HG02938 (cell line): ENCODE results near the gene DENND1A.
"Not testable (repeated sequence)": the region's sequence is repeated elsewhere in the genome, so short reads cannot be mapped to it uniquely, and the experiment has no call there.

Experiments used
- ATAC-seq: cut with Tn5 transposase; IDR thresholded peaks from one replicate; pipeline ENCODE4 v1.9.1; 2021; ENCODE audit warnings: mild to moderate bottlenecking, moderate library complexity; ENCODE audit not compliant: unreplicated experiment

DENND1A gene

DNA sequence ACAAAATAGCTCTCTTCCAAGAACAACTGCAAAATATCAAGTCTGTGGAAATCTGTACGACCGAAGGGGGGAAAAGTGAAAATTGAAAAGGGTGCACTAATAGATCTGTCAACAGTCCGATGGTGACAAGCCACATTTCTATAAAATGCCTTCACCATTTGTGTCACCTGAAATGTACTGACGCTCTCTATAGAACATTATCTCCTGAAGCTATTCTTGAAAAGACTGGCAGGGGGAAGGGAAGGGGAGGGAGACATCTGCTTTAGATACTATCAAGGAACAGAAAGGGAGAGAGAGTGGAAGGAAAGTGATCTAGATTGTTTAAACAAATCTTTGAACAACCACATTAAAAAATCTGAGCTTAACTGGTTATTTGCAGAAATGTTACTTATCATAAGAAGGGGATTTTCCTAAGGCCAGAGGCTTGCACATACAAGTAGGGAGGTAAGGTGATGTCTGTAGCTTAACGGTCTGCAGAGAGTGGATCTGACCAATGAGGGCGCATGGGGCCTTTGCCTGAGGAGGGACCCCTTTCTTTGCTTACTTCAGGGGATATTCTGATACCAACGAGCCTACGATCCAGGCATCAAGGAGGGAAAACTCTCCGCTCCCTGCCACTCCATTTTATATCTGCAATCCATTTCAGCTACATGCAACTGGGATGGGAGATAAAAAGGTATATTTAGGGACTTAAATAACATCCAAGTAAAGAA is 481.8 kb downstream of the DENND1A start:
- ATAC-seq: no peak

DNA sequence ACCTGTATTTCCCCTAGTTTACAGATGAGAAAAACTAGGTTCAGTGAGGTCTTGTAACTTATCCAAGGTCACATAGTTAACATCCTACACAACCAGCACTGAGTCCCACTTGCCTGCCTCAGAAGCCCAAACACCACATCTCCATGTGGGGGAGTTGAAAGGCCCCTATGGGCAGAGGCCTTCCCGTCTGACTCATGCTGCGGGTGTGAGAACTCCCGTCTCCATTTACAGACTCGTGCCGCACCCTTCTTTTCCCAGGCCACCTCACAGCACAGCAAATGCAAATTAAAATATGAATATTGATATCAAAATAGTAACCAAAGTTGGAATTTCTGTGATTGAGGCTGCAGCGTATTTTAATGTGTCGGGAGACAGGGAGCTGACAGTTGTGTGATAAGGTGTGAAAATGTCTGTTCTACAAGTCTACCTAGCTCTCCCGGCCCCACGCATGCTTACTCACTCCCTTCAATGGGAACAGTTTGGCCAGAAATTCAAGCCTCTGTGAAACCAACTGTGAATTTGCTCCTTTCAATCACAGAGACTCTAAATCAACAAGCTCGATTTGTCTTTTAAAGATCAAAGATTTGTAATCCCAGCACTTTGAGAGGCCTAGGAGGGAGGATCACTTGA is 483.8 kb downstream of the DENND1A start:
- no peak for ATAC-seq

DNA sequence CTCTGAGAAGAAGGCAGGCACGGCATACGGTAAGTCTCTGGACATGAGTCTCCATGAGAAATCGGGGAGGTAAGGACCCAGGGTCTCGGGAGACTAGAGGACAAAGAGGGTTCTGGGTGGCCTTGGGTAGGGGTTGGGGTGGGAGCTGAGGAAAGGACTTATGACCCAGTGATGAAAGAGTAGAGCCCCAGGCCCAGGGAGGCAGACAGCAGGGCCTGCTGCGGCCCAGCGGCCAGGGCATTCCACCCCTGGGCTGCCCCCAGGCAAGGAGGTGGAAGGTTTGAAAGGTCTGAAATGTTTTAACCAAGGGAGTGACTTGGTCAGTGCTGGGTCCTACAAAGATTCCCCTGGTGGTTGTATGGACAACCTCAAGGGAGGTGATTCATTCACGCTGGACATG is 484.8 kb downstream of the DENND1A start:
- no peak for ATAC-seq

DNA sequence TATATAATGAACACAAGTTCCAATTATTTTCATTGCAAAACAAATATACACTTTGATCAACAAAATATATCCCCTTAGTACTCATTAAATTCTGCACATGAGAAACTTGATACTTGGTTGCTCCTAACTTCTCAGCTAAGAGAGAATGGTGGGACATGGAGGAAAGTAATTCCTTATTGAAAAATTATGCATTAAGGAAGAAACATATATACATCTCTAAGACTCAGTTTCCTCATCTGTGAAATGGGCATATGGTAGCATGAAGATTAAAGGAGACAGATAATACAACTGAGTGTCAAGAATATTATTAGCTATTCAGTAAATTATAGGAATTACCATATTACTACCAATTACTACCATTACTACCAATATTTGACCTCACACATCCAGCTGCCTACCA is 488.2 kb downstream of the DENND1A start:
- no peak for ATAC-seq

DNA sequence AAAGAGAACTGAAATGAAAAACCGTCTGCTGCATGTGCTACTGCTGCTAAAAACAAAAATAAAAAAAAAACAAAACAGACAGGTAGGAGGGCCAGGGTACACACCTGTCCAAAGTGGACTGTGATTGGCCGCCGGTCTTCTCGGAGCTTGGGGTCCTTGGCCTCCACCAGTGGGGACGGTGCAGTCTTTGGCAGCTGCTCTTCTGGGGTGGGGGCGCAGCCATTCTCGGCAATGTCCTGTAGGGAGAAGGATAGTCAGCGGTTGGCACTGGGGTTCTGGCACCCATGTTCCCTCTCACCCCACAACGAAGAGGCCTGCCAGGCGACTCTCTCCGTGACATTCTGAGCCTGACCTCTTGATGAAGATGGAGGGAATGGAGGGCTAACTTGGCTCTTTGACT is 489.7 kb downstream of the DENND1A start:
- no peak for ATAC-seq

DNA sequence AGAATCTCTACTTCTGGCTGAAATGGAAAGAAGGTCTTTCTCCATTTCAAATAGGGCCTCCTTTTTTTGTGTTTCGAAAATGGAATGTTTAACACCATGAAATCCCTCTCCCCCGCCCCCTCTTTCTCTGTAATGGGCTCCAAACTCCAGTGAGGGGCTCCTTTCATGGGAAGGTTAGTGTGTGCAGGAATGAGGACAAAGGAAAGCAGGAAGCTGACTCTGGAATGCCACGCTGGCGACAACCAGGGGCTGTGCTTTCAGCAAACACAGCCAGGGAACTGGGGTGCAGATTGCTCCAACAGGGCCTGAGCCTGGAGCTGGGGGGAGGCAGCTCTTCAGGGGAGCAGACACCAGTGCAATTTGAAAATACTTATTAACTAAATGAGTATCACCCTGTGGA is 491.1 kb downstream of the DENND1A start:
- ATAC-seq: no peak

DNA sequence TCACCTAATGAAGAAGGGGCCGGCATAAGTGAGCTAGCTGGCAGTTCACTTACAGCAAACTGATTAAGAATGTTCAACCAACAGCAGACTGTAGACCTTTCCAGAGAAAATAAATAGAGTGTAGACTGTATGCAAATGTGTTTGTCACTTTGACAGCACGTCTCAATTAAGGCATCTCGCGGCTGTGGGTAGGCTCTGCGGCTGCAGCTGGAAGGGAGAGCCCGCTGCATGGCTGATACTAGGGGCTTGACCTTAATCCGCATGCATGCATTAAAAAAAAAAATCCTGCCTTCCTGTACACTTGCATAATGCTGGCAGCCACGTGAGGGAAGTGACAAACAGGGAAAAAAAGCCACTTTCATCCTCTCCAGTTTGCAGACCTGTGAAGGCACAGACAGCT is 491.6 kb downstream of the DENND1A start:
- ATAC-seq: no peak

DNA sequence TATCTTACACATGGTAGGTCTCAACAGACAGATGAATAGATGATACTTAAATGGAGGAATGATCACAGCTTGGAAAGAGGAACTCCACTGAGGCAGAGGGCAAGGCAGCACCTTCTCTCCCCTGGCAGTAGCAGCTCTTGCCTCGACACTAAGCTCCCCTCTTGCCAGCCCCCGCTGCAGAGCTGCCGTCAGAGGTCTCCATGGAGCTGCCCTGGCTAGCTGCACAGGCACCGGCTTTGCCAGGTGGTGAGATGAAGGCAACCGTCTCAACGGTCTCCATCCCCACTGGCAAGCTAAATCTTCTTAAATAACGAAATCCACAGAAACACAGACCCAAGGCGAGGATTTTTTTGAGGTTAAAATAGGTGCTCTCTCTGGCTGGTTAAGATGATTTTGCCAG is 492.7 kb downstream of the DENND1A start:
- ATAC-seq: no peak

DNA sequence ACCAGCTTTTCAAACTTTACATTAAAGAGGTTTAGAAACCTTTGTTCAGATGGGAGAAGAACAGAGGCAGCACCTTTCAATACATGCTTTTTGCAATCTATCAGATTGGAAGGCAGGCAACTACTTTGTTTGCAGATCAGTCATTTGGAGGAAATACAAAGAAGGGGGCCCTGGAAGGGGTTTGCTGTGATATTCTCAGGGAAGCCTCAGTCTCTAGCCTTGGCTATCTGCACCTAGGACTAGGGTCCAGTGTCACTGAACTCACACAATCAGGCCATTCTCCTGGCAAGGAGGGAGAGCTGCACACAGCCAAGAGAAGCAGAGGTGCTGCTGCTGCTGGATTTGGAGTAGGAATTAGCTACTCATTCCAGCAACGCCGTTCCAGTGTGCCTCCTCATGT is 494.5 kb downstream of the DENND1A start:
- no peak for ATAC-seq

DNA sequence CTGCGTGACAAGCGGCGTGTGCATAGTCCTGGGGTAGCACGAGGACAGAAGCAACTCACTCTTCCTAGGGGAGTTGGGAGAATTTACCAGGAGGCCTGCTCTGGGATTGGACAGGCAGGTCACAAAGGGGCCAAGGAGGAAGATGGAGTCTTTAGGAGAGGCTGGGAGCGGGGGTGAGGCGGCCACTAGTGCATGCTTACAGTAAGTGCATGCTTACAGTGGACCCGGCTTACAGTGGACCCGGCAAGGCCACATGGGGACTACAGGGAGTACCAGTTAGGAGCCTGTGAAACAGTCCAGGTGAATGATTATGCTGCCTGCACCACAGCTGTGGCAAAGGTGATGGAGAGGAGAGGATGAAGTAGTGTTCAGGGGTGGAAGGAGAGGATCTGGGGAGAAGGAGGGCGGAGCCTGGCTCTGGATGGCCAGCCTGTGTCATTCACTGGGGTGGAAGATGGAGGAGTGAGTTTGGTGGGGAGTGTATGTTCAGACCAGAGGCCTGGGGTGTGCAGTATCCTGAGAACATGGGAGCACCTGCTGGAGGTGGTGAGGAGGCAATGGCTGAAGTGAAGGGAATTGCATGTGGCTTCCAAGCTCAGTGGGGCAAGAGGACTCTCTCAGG is 495.2 kb downstream of the DENND1A start:
- ATAC-seq: no peak

DNA sequence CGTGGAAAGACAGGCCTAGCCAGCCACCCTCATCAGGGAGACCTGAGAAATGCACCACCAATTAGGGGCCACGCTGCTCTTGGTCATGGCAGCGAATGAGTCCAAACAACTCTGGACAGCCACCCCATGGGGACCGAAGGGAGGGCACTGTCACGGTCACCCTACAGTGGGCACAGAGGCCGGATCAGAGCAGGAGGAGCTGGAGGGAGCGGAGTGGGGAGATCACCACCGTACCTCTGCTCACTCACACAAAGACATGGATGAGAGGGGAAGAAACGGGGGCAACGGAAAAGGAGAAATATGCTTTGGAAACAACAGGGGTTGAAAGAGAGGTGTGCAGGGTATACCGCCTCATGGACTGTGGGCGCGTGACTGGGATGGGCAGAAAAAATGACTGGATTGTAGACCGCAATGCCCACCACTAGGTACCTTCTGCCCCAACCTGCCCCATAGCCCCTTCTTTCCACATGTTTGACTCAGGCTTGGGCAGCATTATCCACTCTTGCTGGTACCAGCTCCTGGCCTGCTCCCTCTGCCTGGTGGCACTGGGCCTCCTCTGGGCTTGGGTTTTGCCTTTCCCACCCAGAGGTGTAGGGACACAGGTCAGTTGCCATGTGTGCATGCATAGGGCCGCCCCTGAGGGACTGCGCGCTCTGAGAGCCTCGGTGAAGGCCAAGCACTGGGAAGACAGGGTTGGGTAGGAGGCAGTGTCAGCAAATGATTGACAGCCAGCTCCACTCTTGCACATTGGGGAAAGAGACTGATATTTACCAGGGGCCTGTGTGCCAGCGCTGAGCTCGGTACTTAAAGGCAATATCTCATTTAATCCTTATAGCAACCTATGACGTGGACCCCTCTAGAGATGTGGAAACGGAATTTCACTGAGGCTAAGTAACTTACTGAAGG is 497.3 kb downstream of the DENND1A start:
- no peak for ATAC-seq

DNA sequence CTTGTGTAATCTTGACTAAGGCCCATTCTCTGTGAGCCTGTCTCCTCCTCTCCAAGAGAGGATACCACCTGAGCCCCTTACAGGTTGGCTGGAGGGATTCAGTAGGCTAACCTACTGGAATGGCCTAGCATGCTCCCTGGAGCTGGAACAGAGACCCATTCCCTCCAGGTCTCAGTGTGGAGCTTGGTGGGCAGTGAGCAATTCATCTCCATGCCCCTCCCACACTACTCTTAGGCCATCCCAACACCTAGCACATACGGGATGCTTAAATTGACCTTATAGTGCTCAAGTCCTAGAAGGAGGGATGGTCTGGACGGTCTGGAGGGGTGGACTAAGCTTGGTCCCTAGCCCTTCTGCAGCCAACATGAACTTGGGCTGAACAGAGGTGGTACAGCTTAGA is 498.3 kb downstream of the DENND1A start:
- ATAC-seq: no peak

DNA sequence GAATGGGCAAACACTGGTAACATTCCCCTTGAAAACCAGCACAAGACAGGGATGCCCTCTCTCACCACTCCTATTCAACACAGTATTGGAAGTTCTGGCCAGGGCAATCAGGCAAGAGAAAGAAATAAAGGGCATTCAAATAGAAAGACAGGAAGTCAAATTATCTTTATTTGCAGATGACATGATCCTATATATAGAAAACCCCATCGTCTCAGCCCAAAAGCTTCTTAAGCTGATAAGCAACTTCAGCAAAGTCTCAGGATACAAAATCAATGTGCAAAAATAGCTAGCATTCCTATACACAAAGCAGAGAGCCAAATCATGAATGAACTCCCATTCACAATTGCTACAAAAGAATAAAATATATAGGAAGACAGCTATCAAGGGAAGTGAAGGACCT is 501.5 kb downstream of the DENND1A start:
- not testable (repeated sequence) for ATAC-seq

DNA sequence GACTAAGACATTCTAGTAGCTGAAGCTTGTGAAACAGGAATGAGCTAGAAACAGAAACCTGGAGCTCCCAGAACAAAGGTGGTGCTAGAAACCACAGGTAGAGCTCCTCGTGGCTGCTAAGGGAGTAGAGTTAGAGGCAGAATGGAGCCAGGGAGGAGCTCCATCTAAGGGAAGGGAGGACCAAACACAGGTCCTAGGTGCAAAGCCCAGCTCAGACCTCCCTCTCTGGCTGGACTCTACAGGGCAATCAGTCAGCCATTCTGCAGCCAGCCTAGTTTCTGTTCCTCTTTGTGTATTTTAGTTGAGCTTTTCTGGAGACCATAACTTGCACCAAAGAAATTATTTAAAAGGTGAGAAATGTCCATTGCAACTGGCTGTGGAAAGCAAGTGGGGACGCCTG is 503.5 kb downstream of the DENND1A start:
- peak; percentile 81 for ATAC-seq

DNA sequence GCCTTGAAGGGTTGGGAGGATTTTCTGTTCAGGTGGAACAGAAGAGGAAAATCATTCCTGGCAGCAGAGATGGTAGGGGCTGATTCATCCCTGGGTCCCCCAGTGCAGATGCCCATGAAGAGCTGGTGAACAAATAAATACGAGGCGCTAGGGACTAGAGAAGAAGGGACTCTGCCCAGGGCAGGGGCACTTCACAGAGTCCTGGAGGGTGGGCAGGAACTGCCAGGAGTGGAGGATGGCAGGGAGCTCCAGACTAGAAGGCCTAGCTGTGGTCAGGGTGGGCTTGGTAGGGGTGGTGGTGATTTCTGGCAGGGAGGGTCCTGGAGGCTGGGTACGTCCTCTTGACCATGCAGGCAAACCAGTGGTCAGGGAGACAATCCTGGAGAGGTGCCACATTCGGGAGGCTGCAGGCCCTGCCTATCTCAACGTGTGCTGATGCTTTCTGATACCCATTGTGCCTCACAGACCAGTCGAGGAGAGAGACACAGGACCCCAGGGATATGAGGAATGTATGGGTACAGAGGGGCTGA is 504.0 kb downstream of the DENND1A start:
- ATAC-seq: no peak

DNA sequence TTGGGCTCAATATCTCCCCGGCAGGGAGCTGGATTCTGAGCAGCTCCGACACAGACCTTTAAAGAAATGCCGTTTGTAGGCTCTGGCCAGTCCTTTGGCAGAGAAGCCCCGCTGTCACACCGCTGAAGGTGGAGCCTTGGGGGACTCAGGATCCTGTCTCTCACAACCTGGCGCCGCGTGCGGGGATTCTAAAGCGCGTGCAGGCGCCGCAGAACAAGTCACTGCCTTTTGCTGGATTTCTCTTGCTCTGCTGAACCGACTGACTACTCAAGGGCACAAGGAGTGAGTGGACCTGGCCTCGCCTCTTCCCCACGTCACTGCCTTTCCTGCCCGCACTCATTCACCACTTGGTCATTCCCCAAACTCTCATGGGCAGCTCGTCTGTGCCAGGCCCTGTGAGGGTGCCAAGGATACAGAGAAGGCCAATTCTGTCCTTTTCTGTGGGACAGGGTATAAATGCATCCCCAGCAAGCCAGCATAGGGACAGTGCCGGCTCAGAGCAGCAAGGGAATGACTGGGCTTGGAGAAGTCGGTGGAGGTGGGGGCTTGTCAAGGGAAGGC is 504.6 kb downstream of the DENND1A start:
- ATAC-seq: no peak

DNA sequence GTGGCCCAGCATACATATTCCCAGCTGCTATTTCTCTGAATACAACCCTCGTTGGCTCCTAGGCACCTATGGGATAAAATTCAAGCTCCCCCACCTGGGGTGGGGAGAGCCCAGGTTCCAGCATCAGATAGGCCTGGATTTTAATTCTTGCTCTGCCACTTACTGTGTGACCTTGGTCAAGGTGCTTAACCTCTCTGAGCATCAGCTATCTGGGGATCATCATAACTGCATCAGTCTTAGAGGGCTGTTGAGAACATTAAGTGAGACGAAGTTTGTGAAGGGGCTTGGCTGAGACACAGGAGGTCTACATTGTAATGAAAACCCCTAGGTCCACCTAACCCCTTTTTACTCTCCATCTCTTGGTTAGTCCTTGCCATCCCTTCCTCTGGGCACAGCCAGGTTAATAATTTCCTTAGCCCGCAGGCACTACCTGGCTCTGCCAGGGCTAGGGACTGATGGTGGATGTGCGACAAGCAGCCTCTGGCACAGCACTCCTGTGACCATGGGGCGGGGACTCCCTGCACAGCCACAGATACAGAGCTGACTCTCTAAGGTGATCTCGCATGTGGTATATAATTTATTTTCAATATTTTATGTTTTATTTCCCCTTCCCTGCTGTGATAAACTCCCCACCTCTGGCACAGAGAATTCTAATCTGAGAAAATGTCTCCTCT is 505.2 kb downstream of the DENND1A start:
- no peak for ATAC-seq

DNA sequence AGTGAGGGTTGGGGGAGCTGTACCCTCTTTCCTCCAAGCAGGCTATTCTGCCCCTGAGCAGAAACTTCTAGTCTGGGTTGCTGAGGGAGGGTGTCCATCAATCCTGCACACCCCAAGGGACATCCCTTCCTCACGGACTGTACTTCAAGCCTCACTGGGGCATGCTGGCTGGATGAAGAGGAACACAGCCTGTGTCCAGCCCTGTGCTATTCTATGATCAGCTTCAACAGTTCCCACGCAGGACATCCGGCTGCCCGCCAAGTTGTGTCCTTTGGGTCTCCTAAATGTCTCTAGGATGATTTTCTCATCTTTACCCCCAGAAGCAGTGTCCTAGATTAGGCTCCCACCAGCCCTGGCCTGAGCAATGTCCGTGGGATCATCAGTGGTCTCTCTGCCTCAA is 505.8 kb downstream of the DENND1A start:
- ATAC-seq: no peak

DNA sequence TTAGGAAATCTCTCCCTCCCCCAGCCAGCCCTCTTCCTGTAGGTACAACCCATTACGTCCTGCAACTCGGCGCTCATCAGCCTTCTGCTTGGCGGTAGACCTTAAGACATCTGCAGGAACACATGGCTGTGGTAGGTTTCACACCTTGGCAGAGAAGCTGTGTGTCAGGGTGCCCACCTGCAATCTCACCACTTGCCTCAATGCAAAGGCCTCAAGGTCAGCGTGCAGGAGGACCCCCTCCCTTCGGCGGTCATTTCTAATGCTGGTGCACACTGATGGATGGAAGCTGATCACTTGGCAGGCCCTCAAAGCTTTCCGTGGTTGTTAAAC is 506.6 kb downstream of the DENND1A start:
- no peak for ATAC-seq

DNA sequence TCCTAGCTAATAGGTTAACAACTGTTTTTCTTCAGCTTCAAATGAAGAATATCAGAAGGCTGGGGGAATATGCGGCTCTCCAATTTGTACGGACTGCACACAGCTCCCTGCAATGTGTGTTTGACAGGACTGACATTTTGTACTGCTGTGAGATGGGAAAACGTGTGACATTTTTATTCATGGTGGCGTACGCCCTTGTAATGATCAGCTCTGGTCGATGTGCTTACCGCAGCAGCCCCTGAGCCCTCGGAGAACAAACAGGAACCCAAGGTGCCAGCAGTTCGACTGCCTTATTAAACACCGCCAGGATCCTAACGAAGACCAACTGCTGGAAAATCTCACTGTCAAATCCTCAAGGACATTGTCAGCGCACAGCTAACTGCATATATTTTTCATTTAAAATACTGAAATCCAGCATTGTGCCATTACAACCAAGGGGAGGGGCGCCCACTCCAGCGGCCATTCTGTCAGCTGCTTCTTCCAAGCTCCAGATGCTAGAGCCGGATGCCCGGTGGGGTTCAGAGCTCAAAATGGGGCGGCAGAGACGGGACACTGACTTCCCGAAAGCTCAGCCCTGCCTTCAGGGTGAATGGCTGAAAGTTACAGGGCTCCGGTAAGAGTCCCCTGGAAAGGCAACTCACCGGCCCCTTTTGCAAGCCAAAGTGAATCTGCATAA is 507.2 kb downstream of the DENND1A start:
- ATAC-seq: no peak
